K562 (cell line): ENCODE data around the gene PRDM16.

ENCODE experiments used
- CTCF ChIP-seq, 3 experiments: IDR thresholded peaks in 2 of 3; conservative IDR thresholded peaks in 1 of 3; 2 replicates each; pipeline ENCODE4 v1.5.1; 2011 to 2012; ENCODE audit warnings: low read length in 3 of 3, mild to moderate bottlenecking in 3 of 3, control low read depth in 2 of 3, improper control_type of control experiment in 1 of 3, inconsistent platforms in 1 of 3, low read depth in 1 of 3, mixed read lengths in 1 of 3, moderate library complexity in 1 of 3; ENCODE audit not compliant: insufficient read depth in 2 of 3
- EZH2 ChIP-seq: IDR thresholded peaks from 2 replicates; pipeline ENCODE4 v1.6.1; 2012; ENCODE audit warnings: low read depth, mild to moderate bottlenecking, inconsistent platforms, low read length, borderline replicate concordance
- TAL1 ChIP-seq: fragments of 450-650 bp; IDR thresholded peaks from 2 replicates; pipeline ENCODE4 v1.6.1; 2016; ENCODE audit warnings: mild to moderate bottlenecking

GRCh38 chr1:3021233-3021671 lies 47.8 kb upstream of the PRDM16 start, which contains the start of gene ACTRT2:
- TF ChIP-seq TAL1: no peak
- no peak for TF ChIP-seq EZH2
- TF ChIP-seq CTCF (IDR thresholded peaks at IDR 0.05 in 2 of 3, conservative IDR thresholded peaks at IDR 0.05 in 1 of 3; ENCODE audit: insufficient read depth in 2 of 3, low read depth in 1 of 3, low read length in 3 of 3): no peak
